H9 (cell line): ENCODE results near the gene COPS9. TPM values are rescaled to one million over a fixed set of nuclear protein-coding genes. Genes with fewer than 3 reads are reported as not detected.

Source experiments
- DNase-seq: peaks from one replicate; pipeline ENCODE4 v3.0.0-alpha.2; 2017
- H2AFZ ChIP-seq: one replicate; pipeline ENCODE4 v1.6.1; 2013; ENCODE audit warnings: mild to moderate bottlenecking, low read length, control low read depth, moderate library complexity
- H2AK5ac ChIP-seq: 2 replicates; pipeline ENCODE4 v1.6.1; 2013; ENCODE audit warnings: low read length, control low read depth, mixed read lengths; ENCODE audit not compliant: insufficient read length
- H2BK120ac ChIP-seq: one replicate; pipeline ENCODE4 v1.6.1; 2013; ENCODE audit warnings: low read depth, mild to moderate bottlenecking, low read length, control low read depth, inconsistent platforms; ENCODE audit not compliant: poor library complexity, severe bottlenecking
- H2BK12ac ChIP-seq: 2 replicates; pipeline ENCODE4 v1.6.1; 2013; ENCODE audit warnings: low read length, control low read depth, mixed read lengths, low read depth; ENCODE audit not compliant: insufficient read length
- H2BK15ac ChIP-seq: 2 replicates; pipeline ENCODE4 v1.6.1; 2013; ENCODE audit warnings: low read depth, low read length, control low read depth
- H2BK20ac ChIP-seq: one replicate; pipeline ENCODE4 v1.6.1; 2013; ENCODE audit warnings: low read depth, mild to moderate bottlenecking, low read length, control low read depth, inconsistent platforms; ENCODE audit not compliant: poor library complexity, severe bottlenecking
- H2BK5ac ChIP-seq: 2 replicates; pipeline ENCODE4 v1.6.1; 2013; ENCODE audit warnings: low read length, control low read depth, mixed read lengths; ENCODE audit not compliant: insufficient read length
- H3K14ac ChIP-seq: 2 replicates; pipeline ENCODE4 v1.6.1; 2013; ENCODE audit warnings: low read length, control low read depth; ENCODE audit not compliant: insufficient read depth
- H3K18ac ChIP-seq: 2 replicates; pipeline ENCODE4 v1.6.1; 2013; ENCODE audit warnings: low read depth, mild to moderate bottlenecking, mixed read lengths, low read length, control low read depth; ENCODE audit not compliant: insufficient read length
- H3K23ac ChIP-seq: 2 replicates; pipeline ENCODE4 v1.6.1; 2013; ENCODE audit warnings: low read length, control low read depth, mixed read lengths, low read depth; ENCODE audit not compliant: insufficient read length
- H3K23me2 ChIP-seq: 2 replicates; pipeline ENCODE4 v1.6.1; 2013; ENCODE audit warnings: low read depth, mild to moderate bottlenecking, mixed read lengths, low read length, control low read depth; ENCODE audit not compliant: insufficient read length, poor library complexity, severe bottlenecking
- H3K27ac ChIP-seq: 2 replicates; pipeline ENCODE4 v1.5.1; 2013; ENCODE audit warnings: low read length, control low read depth, mixed read lengths, low read depth; ENCODE audit not compliant: insufficient read length
- H3K27me3 ChIP-seq: 2 replicates; pipeline ENCODE4 v1.6.1; 2013; ENCODE audit warnings: low read length, control low read depth, inconsistent platforms; ENCODE audit not compliant: insufficient read depth
- H3K4ac ChIP-seq: 2 replicates; pipeline ENCODE4 v1.6.1; 2013; ENCODE audit warnings: low read depth, mild to moderate bottlenecking, control low read depth, inconsistent platforms, low read length, moderate library complexity
- H3K4me1 ChIP-seq: 2 replicates; pipeline ENCODE4 v1.6.1; 2013; ENCODE audit warnings: low read length, control low read depth, inconsistent platforms; ENCODE audit not compliant: insufficient read depth
- H3K4me2 ChIP-seq: 2 replicates; pipeline ENCODE4 v1.6.1; 2013; ENCODE audit warnings: low read length, control low read depth, mixed read lengths; ENCODE audit not compliant: insufficient read length, insufficient read depth
- H3K56ac ChIP-seq: 2 replicates; pipeline ENCODE4 v1.6.1; 2013; ENCODE audit warnings: low read depth, mild to moderate bottlenecking, mixed read lengths, low read length, control low read depth; ENCODE audit not compliant: insufficient read length
- H3K79me1 ChIP-seq: 2 replicates; pipeline ENCODE4 v1.6.1; 2013; ENCODE audit warnings: low read depth, mild to moderate bottlenecking, moderate library complexity, low read length, control low read depth, inconsistent platforms; ENCODE audit not compliant: insufficient read depth, poor library complexity, severe bottlenecking
- H3K79me2 ChIP-seq: 2 replicates; pipeline ENCODE4 v1.6.1; 2013; ENCODE audit warnings: low read length, control low read depth, inconsistent platforms; ENCODE audit not compliant: insufficient read depth
- H3K9ac ChIP-seq: 2 replicates; pipeline ENCODE4 v1.6.1; 2013; ENCODE audit warnings: low read length, control low read depth, mixed read lengths; ENCODE audit not compliant: insufficient read length; ENCODE audit errors: extremely low read depth
- H3K9me3 ChIP-seq: one replicate; pipeline ENCODE4 v1.6.1; 2013; ENCODE audit warnings: low read depth, low read length, inconsistent platforms; ENCODE audit not compliant: control insufficient read depth
- H3T11ph ChIP-seq: one replicate; pipeline ENCODE4 v1.6.1; 2013; ENCODE audit warnings: mild to moderate bottlenecking, low read length, control low read depth, inconsistent platforms
- H4K20me1 ChIP-seq: one replicate; pipeline ENCODE4 v1.6.1; 2013; ENCODE audit not compliant: control insufficient read depth, insufficient read length, insufficient read depth
- H4K5ac ChIP-seq: 2 replicates; pipeline ENCODE4 v1.6.1; 2013; ENCODE audit warnings: low read depth, mild to moderate bottlenecking, mixed read lengths, low read length, control low read depth; ENCODE audit not compliant: insufficient read length
- H4K8ac ChIP-seq: replicated peaks from 2 replicates; pipeline ENCODE4 v1.6.1; 2013; ENCODE audit warnings: low read length, control low read depth, mixed read lengths, low read depth; ENCODE audit not compliant: insufficient read length
- H4K91ac ChIP-seq: 2 replicates; pipeline ENCODE4 v1.6.1; 2013; ENCODE audit warnings: low read depth, mild to moderate bottlenecking, moderate library complexity, mixed read lengths, low read length, control low read depth; ENCODE audit not compliant: insufficient read length
- H3K27ac Mint-ChIP-seq, 3 experiments: 2 replicates in 2 of 3; 3 replicates in 1 of 3; pipeline ENCODE4 v1.8.0; 2020 to 2021; ENCODE audit warnings: mixed read lengths in 3 of 3, mild to moderate bottlenecking in 1 of 3, moderate library complexity in 1 of 3
- H3K27me3 Mint-ChIP-seq: 2 replicates; pipeline ENCODE4 v1.8.0; 2021; ENCODE audit warnings: low read depth, mild to moderate bottlenecking, moderate library complexity, mixed read lengths
- H3K36me3 Mint-ChIP-seq, 3 experiments: 2 replicates in 2 of 3; 3 replicates in 1 of 3; pipeline ENCODE4 v1.8.0; 2020 to 2021; ENCODE audit warnings: low read depth in 3 of 3, mixed read lengths in 3 of 3; ENCODE audit not compliant: insufficient read depth in 1 of 3
- H3K4me1 Mint-ChIP-seq, 2 experiments: 2 replicates each; pipeline ENCODE4 v1.8.0; 2020; ENCODE audit warnings: mixed read lengths in 2 of 2
- H3K4me3 Mint-ChIP-seq, 2 experiments: 2 replicates in 1 of 2; 3 replicates in 1 of 2; pipeline ENCODE4 v1.8.0; 2020 to 2021; ENCODE audit warnings: mild to moderate bottlenecking in 2 of 2, mixed read lengths in 2 of 2, moderate library complexity in 1 of 2
- H3K9me3 Mint-ChIP-seq, 2 experiments: 2 replicates in 1 of 2; 3 replicates in 1 of 2; pipeline ENCODE4 v1.8.0; 2020; ENCODE audit warnings: mild to moderate bottlenecking in 2 of 2, mixed read lengths in 2 of 2, moderate library complexity in 1 of 2
- CTCF ChIP-seq: fragments of 200-600 bp; sonication (generic); conservative IDR thresholded peaks from 3 replicates; pipeline ENCODE4 v1.8.0; 2021; ENCODE audit warnings: antibody characterized with exemption, mild to moderate bottlenecking
- WGBS: extraction: QIAGEN DNeasy Blood & Tissue Kit; methylation state at CpG from one replicate; pipeline ENCODE4 v1.1.7; 2013; ENCODE audit warnings: missing lambda C conversion rate, low lambda C conversion rate, mixed read lengths; ENCODE audit not compliant: insufficient read length; ENCODE audit errors: extremely low coverage; 5-methylcytosine and 5-hydroxymethylcytosine counted together
- total RNA-seq: library from RNA; stranded (reverse); gene quantifications from 2 replicates; pipeline ENCODE4 v1.2.1, GENCODE V29; 2021

The COPS9 gene
- total RNA-seq, 1 experiment from 2014 or later, result 142 TPM

- no peak overlapping the region for H2BK20ac ChIP-seq
- no peak overlapping the region for H4K91ac ChIP-seq
- H2BK5ac ChIP-seq, result no peak overlapping the region
- H3K23ac ChIP-seq, result no peak overlapping the region
- no peaks in the 10 kb centered on the region; the same call in 1 of the 2 replicates for H3K4me1 ChIP-seq
- no peak overlapping the region for H2BK12ac ChIP-seq
- no peak overlapping the region for H3K4me3 Mint-ChIP-seq
- H4K5ac ChIP-seq, result no peak overlapping the region
- no peak overlapping the region for H3K4me2 ChIP-seq
- peak; percentile 13 for DNase-seq
- H3K79me1 ChIP-seq, result no peaks in the 10 kb centered on the region
- no peak overlapping the region for H3K14ac ChIP-seq
- no peaks in the 10 kb centered on the region; the same call in 1 of the 2 replicates for H3K27me3 ChIP-seq
- H3K18ac ChIP-seq, result no peak overlapping the region
- no peaks in the 10 kb centered on the region for H4K20me1 ChIP-seq
- H2BK15ac ChIP-seq, result no peak overlapping the region
- H3K56ac ChIP-seq, result no peak overlapping the region
- no CpG with 5 or more reads among the region's 10 CpGs for WGBS
- H3K79me2 ChIP-seq, result peaks cover 13% of the 10 kb centered on the region; the same call in 1 of the 2 replicates
- H2AFZ ChIP-seq, result no peak overlapping the region
- H3K27me3 Mint-ChIP-seq, result peaks cover 18% of the 10 kb centered on the region
- H3K4ac ChIP-seq, result no peak overlapping the region
- H2BK120ac ChIP-seq, result no peak overlapping the region
- H3K27ac ChIP-seq, result no peak overlapping the region
- H3K27ac Mint-ChIP-seq, result no peak overlapping the region
- H3K23me2 ChIP-seq, result peaks cover 7% of the 10 kb centered on the region
- H3T11ph ChIP-seq, result no peak overlapping the region
- H3K36me3 Mint-ChIP-seq, result peaks cover 31 to 53% (median 50%) of the 10 kb centered on the region in 3 experiments
- H3K9me3 Mint-ChIP-seq, result no peaks in the 10 kb centered on the region
- no peak overlapping the region for H2AK5ac ChIP-seq
- H3K9me3 ChIP-seq, result no peaks in the 10 kb centered on the region
- peaks cover 11 to 16% of the 10 kb centered on the region in 2 experiments for H3K4me1 Mint-ChIP-seq
- no peak overlapping the region for H3K9ac ChIP-seq
- no peak for TF ChIP-seq CTCF
- no peak overlapping the region for H4K8ac ChIP-seq
Measured at GRCh38 chr2:240133401-240133800, 2.7 kb downstream of the COPS9 start.
